Suppressor macrophage treated with lipopolysaccharide for 4 hours (primary cell): ENCODE results near the gene VWA7.
"Not testable (repeated sequence)": the region's sequence is repeated elsewhere in the genome, so short reads cannot be mapped to it uniquely, and the experiment has no call there.

Source experiments
- DNase-seq: peaks from one replicate; pipeline ENCODE4 v3.0.0-alpha.2; 2020

VWA7 gene

DNA sequence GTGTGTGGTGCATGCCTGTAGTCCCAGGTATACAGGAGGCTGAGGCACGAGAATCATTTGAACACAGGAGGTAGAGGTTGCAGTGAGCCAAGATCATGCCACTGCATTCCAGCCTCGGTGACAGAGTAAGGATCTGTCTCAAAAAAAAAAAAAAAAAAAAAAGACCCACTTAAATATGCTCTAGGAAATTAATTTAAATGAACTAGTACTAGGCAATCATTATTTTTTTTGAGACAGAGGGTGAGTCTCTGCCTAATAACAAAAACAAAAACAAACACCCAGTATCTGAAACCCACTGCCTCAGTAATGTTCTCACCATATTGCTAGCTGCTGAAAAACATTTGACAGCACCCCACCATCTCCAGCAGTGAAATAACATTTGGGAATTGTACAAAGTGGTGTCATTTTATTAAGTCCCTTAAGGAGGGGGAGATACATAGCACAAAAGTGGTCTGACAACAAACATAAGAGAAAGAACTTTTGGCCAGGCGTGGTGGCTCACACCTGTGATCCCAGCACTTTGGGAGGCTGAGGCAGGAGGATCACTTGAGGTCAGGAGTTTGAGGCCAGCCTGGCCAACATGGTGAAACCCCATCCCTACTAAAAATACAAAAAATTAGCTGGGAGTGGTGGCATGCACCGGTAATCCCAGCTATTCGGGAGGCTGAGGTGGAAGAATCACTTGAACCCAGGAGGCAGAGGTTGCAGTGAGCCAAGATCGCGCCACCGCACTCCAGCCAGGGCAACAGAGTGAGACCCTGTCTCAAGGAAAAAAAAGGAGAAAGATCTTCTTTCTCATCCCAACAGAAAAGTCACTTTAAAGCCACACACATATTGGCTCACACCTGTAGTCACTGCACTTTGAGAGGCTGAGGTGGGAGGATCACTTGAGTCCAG is 24.2 kb upstream of the VWA7 start:
- DNase-seq: not testable (repeated sequence)

DNA sequence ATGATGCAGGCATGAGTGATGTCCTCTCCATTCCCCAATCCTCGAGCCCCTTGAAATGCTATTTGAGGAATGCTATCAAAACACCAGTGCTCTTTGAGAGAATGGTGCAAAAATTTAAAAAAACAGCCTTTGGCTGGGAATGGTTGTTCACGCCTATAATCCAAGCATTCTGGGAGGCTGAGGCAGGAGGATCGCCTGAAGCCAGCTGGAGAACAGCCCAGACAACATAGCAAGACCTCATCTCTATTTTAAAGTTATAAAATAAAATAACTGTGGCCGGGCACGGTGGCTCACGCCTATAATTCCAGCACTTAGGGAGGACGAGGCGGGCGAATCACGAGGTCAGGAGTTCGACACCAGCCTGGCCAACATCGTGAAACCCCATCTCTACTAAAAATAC is 22.7 kb upstream of the VWA7 start:
- no peak for DNase-seq

DNA sequence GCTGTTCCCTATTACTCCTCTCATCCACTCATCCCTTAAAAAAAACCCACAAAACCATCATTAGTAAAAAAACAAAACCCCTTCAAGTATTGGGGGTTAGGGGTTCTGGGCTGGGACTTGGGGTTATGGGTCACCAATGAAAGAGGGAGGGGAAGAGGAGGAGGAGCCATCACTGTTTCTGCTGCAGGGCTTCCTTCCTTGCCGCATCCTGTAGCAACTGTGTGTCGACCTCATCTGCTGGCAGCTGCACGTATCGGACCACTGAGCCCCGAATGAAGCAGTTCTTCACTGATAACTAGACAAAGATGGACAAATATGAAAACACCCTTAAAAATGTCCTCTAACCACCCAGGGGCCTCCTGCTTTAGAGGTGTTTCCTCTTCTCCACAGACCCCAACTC is 20.5 kb upstream of the VWA7 start:
- no peak for DNase-seq

DNA sequence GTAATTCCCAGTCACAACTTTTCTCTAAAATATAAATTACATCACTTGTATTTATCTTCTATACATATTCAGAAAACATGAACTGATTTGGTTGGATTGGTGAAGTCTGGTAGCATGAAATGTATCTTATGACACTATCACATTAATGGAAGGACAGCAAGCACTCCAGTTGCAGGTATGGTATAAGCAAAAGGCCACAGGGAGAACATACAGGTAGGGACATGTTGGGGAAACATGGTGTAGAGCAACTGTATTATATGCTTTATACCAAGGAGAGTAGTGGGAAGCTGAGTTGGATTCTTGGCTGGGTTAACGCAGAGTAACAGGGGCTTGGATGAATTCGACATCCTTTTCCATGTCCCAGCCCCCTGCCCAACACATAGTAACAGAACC is 19.9 kb upstream of the VWA7 start:
- DNase-seq: no peak

DNA sequence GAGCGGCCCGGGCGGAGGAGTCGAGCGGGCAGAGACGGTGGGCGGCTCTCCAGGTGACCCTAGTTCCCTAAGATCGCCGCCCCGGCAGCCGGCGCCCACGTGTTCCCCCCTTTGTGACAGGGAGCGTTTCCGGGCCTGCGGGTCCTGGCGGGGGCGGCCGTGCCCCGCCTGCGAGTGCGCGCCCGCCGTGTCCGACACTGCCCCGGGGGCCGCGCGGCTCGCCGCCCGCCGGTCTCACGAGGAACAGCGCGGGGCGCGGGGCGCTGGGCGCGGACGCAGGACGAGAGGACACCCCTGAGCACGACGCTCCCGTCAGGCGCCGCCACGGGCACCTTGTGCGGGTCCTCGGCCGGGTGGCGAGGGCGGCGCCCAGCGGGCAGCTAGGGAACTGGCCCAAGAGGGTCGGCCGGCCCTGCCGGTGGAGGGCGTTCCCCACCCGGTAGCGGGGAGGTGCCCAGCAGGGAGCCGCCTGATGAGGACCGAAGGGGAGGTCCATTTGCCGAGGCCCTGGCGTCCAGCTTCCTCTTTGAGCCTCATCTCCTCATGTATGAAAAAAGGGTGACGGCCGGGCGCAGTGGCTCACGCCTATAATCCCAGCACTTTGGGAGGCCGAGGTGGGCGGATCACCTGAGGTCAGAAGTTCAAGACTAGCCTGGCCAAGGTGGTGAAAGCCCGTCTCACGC is 18.6 kb upstream of the VWA7 start, which contains the start of gene VARS1:
TSS of gene VARS1 (minus strand) at position 137 of the 683 bp plus-strand sequence. CDS start 535 bp downstream, outside the sequence.
- DNase-seq: peak; percentile 98

DNA sequence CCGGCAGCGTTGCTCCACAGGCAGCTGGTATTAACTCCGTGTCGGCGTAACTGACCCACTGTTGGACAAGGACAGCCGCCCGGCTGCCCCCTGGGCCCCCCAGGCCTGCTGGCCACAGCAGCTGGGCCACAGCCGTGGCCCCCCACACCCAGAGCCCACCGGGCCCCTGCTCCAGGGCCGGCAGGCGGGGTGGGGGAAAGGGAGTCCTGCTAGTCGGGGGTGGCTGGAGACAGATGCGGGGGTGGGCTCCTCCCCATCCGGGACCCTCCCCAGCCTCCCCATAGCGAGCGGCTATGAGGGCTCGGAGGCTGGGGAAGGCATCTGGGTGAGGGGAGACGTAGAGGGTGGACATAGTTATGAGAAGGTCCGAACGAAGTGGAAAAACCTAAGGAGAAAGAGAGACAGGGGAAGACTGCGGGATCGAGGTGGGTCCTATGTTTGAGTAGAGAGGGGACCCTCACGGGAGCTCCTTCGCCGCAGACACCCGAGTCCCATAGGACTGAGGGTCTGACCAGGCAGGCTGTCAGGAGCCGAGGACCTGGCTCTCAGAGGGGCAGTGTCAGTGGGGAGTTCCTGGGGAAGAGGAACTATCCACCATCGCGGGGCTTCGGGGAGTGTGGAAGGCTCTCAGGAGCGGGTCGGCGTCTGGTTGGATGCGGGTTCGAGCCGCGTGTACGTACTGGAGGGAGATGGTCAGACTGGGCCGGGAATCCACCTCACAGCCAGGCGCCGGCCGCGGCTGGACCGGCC is 17.9 kb upstream of the VWA7 start:
- no peak for DNase-seq

DNA sequence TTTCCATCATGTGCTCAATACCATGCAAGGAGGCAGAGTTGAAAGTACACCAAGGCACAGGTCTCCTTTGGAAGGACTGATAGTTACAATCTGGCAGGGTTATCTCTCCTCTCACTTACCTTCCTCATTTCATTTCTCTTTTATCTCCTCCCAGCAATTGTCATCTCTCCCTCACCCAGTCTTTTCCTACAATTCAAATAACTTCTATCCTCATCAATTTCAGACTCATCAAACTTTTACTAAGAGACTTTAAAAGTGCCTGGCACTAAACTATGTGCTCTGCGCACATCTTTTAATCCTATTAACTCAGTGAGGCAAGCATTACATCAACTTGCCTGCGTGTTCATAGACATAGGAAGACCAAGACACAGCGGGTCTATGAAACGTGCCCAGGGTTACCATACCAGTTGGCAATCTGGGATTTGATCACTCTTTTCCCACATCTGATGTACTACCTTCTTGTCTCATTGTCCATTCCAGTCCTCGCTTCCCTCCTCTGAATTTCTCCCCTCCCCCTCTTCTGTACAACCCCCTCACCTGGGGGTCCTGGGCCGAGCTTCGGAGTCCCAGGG is 17.3 kb upstream of the VWA7 start:
- DNase-seq: no peak

DNA sequence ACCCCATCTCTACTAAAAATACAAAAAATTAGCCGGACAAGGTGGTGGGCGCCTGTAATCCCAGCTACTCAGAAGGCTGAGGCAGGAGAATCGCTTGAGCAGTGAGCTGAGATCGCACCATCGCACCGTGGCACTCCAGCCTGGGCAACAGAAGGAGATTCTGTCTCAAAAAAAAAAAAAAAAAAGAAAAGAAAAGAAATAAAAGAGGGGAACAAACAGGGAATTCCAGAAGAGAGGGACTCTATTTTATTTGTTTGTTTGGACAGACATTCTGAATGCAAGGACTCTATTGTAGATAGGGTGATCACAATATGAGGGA is 16.8 kb upstream of the VWA7 start:
- not testable (repeated sequence) for DNase-seq

DNA sequence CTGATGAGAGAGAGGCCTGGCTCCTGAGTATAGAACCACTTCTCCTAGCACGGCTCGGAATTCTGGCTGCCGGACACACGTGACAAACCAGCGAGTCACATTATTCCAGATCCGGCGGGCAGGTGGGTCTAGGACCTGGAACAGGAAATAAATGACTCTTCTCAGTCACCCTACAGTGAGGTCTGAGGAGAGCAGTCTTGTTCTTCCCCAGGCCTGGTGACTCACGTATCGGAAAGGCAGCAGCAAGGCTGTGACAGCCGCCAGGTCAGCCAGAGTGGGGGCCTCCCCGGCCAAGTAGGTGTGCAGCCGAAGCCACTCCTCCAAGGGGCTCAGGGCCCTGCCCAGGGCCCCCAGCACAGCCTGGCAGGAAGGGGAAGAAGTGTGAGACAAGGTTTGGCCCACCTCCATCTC is 15.6 kb upstream of the VWA7 start:
- no peak for DNase-seq

DNA sequence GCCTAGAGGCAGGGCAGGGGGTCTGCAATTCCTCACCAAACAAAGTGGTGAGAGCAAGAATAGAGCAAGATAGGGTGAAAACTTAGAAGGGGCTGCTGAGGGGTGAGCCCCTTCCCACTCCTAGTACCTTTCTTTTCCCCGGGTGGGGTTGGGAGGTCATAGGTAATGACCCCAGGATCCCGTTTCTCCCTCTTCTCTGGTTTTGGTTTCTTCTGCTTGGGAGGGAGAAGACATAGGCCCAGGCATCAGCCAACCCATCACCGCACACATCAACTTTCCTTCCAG is 14.9 kb upstream of the VWA7 start:
- no peak for DNase-seq

DNA sequence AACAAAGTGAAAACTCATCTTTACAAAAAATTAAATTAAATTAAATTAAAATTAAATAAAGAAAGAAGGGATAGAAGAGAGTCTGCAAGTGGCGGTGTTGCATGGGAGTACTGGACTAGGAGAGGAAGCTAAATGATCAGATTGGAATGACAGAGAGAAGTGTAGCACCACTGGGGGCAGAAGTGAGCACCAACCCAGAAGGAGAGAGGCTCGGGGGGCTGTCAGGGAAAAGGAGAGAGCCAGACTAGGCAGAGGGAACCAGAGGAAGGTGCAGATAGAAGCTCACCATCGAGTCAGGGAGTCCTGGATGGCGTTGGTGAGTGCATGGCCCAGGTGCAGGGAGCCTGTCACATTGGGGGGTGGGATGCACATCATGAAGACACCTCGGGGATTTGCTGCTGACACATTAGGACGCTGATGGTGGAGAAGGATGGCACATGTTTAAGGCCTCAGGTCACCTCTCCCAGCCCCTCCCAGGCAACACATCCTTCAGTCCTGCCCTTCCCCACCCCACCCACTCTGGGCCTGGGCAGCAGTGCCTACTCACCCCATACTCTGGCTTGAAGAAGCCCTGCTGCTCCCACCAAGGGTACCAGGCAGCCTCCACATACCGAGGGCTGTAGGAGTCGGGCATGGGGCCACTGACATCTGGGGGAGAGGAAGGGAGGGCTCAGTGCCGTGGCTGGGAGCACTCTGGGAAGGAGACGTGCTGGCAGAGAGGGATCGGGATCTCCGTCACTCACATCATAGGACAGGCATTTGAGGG is 14.4 kb upstream of the VWA7 start:
- no peak for DNase-seq

DNA sequence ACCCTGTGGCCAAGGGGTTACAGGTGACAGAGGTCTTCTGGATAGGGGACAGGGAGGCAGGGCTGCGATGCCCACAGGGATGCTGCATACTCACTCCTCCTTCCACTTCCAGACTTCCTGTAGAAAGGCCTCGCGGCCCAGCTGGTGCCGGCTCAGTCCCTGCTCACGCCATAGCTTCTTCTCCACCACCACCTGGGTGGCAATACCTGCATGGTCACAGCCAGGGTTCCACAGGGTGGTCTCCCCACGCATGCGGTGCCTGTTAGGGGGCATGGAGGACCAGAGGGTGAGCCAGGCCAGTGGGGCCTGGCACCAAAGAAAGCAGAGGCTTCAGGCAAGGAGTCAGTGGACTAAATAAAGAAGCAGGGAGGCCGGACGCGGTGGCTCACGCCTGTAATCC is 8.3 kb upstream of the VWA7 start:
- no peak for DNase-seq

DNA sequence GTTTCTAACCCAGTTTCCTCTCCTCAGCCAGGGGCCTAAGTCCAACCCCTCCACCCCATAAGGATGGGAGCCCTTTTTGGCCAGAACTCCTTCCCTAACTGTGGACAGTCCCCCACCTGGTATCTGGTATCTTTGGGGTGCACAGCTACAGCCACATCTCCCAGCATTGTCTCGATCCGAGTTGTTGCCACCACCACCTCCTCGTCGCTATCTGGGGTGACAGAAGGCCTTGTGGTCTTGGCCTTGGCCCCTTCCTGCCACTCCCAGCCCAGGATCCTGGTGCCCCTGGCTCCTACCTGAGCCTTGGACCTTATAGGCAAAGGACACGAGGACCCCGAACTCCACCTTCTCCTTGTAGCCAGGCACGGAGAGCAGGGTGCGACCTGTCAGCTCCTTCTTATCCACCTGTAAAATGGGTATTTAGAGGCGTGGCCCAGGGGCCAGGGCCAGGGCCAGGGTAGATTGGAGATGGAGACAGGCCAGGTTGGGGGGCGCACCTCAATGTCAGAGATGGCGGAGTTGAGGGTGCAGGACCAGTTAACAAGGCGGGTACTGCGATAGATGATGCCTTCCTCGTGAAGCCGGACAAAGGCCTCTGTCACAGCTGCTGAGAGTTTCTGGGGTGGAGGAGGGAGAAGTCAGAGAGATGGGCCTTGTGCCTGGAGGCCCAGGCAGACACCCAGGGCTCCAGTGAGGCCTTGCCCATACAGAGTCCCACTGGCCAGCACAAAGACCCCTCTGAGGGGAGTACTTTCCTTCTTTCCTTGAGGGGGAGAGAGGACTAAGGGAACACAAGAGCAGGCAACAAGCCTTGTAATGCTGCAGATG is 7.2 kb upstream of the VWA7 start:
- no peak for DNase-seq

DNA sequence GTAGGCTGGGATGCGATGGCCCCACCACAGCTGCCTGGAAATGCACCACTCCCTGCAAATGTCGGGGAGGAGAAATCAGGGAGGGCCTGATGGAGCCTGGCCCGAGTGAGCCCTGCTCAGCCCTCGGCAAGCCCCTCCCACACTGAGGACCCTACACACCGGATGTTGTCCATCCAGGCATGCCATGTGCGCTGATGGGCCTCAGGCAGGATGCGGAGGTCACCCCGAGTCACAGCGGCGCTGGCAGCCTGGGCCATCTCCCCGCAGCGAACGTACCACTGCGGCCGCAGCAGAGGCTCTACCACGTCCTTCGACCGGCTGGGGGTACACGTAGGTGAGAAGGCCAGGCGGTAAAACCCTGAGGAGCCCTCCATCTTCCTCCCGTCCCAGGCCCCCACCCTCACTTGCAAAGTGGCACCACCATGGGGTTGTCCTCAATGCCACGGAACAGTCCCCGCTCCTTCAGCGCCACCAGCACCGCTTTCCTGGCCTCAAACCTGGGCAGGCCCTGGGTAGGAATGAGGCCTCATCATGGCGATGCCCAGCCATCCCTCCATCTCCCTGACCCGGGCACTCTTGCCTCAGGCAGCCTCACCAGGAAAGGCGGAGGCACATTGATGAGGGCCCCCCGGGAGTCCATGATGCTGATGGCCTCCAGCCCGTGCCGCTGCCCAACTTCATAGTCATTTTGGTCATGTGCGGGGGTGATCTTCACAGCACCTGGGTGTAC is 5.2 kb upstream of the VWA7 start:
- no peak for DNase-seq

DNA sequence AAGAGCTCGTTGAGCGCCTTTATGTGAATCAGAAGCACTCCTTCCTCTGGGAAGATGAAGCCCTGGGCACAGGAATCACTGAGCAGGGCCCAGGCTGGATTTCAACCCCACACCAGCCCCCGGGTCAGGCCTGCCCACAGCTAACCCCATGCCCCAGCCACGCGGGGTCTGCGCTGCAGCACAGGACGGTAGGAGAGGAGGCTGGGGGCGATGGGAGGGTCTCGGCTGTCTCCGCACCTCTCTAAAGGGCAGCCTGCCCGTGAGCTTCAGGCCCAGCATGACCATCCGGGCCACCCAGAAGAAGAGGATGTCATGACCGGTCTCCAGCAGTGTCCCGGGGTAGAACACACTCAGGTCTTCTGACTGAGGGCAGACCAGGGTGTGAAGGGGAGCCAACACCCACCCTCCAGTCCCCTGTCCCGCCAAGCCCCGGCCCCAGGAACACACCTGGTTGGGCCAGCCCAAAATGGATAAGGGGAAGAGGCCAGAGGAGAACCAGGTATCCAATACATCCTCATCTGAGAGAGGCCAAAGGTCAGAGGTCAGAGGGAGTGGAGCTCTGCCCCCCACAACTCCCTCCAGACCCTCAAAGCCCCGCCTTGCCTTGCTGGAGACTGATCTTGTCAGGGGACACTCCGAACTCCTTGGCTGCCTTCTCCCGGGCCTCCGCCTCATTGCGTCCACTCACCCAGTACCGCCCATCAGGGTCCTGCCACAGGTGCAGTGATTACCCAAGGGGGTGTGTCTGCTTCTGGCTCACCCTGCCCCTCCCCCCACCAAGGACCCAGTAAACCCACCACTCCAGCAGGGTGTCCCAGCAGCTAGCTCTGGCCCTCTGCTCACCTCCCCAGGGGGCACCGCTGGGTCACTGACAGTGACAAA is 4.4 kb upstream of the VWA7 start:
- no peak for DNase-seq

DNA sequence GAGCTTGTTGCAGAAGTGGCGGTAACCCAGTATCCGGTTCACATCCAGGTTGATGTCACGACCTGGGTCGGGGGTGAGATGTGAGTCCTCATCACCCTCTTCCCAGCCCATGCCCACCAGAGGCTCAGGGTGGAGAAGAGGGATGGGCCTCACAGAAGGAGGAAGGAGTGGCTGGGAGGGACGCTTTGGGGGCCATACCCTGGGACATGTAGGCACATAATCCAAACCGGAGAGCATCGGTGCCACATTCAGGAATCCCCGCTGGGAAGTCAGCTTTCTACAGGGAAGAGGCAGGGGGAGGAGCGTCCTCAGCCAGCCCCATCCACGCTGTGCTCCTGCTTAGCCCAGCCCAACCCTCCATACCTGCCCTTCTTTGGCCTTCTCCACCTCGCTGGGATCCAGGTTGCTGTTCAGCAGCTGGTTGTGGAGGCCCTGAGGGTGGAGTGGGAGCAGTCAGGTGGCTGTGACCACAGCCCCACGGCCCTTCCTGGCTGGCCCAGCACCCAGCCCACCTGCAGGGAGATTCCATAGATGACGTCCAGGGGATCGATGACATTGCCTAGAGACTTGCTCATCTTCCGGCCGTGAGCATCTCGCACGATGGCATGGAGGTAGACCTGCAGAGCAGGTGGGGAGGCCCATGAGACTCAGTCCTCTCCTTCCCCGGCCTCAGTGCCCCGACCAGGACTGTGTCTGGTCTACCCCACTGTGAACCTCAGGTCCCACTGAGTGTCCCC is 3.5 kb upstream of the VWA7 start:
- DNase-seq: no peak

DNA sequence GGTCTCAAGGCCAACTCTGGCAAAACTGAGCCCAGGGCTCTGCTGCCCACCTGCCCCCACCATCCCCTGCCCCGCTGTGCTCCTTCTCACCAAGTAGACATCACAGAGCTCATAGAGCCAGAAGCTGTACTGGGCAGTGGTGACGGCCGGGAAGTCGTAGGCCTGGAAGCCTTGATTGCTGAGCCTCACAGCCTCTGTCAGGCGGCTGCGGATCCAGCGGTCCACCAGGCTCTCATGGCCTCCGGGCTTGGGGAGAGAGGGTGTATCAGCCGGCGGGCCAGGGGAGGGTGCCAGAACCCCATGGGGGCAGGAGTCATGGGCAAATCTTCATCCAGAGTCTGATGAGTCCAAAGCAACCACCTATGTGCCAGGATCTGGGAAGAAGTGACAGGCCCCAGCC is 2.8 kb upstream of the VWA7 start:
- DNase-seq: no peak

DNA sequence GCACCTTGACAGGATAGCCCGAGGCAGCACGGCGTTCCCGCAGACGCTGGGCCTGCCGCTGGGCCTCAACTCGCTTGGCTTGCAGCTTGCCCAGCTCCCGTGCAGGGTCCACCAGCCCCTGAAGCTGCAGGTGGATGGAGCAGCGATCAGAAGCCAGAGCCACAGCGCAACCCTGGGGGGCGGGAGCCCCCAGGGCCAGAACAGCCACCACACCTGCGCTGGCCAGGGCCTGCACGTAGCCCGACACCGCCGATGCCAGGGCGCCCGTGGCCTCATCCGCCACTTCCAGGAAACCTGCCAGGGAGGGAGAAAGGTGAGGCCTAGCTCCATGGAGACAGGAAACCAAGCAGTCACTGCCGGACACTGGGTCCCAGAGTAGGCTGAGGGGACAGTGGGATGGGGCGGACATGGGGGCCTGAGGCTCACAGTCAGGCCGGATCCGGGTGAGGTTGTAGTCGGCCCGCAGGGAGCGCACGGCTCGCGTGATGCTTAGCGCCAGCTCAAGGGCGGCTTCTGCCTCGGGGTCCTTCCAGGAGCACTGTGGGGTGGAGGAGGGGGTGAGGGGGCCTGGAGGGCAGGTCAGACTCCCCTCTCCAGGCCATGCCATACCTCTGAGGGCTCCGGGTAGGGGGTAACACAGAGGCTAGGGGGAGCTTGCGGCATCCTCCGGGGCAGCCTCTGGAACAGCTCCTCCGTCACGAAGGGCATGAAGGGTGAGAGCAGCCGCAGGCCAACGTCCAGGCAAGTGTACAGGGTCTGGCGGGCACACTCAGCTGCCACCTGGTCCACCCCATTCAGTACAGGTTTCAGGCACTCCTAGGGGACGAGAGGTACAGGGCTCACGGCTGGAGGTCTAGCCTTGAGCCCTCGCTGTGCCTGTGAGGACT is 2.1 kb upstream of the VWA7 start:
- no peak for DNase-seq
